Activated CD4-positive, alpha-beta memory T cell treated with anti-CD3 and anti-CD28 coated beads for 36 hours (primary cell): ENCODE results near the gene LYSMD4. TPM values are rescaled to one million over a fixed set of nuclear protein-coding genes. Genes with fewer than 3 reads are reported as not detected.

Experiments
- CTCF ChIA-PET: fragments of 350-600 bp; sonication (Branson Sonifier 250); formaldehyde crosslinking; loops from one replicate; lab custom pipeline; 2021; ENCODE audit warnings: antibody characterized with exemption, inconsistent platforms; lab: Charles Lee
- POLR2A ChIA-PET: fragments of 350-600 bp; sonication (Branson Sonifier 250); formaldehyde crosslinking; loops from one replicate; lab custom pipeline; 2021; ENCODE audit warnings: antibody characterized with exemption; lab: Charles Lee
- DNase-seq: peaks from one replicate; pipeline ENCODE4 v3.0.0-alpha.2; 2020
- H3K27ac Mint-ChIP-seq: one replicate; pipeline ENCODE4 v1.8.0; 2021; ENCODE audit warnings: mixed read lengths
- H3K27me3 Mint-ChIP-seq: one replicate; pipeline ENCODE4 v1.8.0; 2021; ENCODE audit warnings: mixed read lengths
- H3K36me3 Mint-ChIP-seq: one replicate; pipeline ENCODE4 v1.8.0; 2021; ENCODE audit warnings: mixed read lengths
- H3K4me1 Mint-ChIP-seq: one replicate; pipeline ENCODE4 v1.8.0; 2021; ENCODE audit warnings: low read depth, mixed read lengths
- H3K4me3 Mint-ChIP-seq: one replicate; pipeline ENCODE4 v1.8.0; 2021; ENCODE audit warnings: mild to moderate bottlenecking, mixed read lengths
- H3K9me3 Mint-ChIP-seq: one replicate; pipeline ENCODE4 v1.8.0; 2021; ENCODE audit warnings: mixed read lengths
- intact Hi-C: fragments of 100-400 bp; cut with micrococcal nuclease; formaldehyde crosslinking; loops from one replicate; pipeline ENCODE4 v1.15.1; 2023
- total RNA-seq, 2 experiments: library from RNA; stranded (reverse); gene quantifications; one replicate each; pipeline ENCODE4 v1.2.3, GENCODE V29; 2021

The LYSMD4 gene
- total RNA-seq, 2 experiments from 2014 or later: 5.2 to 7.6 TPM

DNA sequence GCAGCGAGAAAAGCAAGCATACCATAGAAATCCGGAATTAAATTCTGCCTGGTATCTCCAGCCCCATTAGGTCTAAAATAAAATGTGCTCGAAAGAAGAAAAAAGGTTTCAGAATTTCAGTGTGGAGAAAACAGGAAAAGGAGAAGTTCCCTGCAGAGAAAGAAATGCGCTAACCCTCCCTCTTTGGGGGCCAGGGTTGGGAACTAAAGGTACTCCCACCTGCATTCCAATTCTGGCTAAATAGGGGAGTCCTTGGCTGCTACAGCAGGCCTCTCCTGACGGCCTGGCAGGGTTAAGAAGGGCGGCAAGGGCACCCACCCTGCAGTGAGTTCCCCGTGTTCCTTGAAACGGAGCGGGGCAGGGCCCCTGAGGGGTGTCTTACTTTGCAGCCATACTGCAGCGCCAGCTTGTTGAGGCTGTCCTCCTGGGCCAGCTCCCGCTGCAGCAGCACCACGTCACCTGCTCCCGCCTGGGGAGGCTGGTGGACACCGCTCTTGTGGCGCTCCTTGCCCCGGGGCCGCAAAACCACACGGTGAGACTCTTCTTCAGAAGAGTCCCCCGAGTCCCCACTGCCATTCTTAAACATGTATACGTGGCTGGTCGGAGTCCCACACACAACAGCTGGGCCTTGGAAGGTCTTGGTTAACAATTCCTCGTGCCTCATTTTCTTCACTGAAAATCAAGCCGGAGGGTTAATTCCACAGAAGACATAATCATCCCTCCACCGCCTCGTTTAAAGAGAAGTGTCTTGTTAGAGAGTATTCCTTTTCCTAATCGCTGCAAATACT lies 1.7 kb downstream of the LYSMD4 start:
- POLR2A ChIA-PET: no interaction called here
- peak overlapping the region; percentile 73 for H3K4me3 Mint-ChIP-seq
- no peaks in the 10 kb centered on the region for H3K9me3 Mint-ChIP-seq
- H3K4me1 Mint-ChIP-seq: peaks cover 11% of the 10 kb centered on the region
- no peak overlapping the region for H3K27ac Mint-ChIP-seq
- no peak for DNase-seq
- intact Hi-C loops: loop anchor here (2.0 to 10.0 kb wide), 3 partner anchors 165 to 873 kb away; partner anchors contain the start of genes ASB7 and LINS1
- H3K27me3 Mint-ChIP-seq: no peaks in the 10 kb centered on the region
- peaks cover 3% of the 10 kb centered on the region for H3K36me3 Mint-ChIP-seq
- CTCF ChIA-PET: interaction anchor here (0.5 to 1.4 kb wide), 2 partner anchors 9 to 167 kb away, joined by 3 to 4 read pairs; no protein-coding TSS in a partner anchor

DNA sequence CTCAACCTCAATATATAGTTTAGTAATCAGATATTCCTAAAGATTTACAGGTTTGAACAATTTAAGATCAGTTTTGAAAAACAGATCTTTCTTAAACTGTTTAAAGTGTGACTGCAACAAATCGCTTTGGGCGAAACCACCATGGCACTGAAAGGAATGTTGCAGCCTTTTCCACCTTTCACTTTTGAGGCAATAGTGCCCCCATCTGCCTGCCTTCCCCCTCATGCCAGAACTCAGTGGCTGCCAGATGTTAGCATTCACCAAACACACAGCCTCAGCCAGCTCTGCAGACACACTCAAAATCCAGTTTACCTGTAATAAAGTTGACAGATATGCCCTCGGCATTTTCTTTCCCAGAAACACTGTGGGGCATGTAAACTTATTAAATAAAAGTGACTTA lies 3.3 kb downstream of the LYSMD4 start:
- Mint-ChIP-seq H3K4me3 (no peak overlapping the region), H3K36me3 (peaks cover 3% of the 10 kb centered on the region), H3K27me3 (no peaks in the 10 kb centered on the region), H3K4me1 (peaks cover 11% of the 10 kb centered on the region), H3K27ac (no peak overlapping the region), H3K9me3 (no peaks in the 10 kb centered on the region)
- intact Hi-C loops: loop anchor here (10.0 kb wide), 1 partner anchor 875 kb away; the partner anchor contains the start of genes ASB7 and LINS1
- ChIA-PET CTCF (interaction anchor here (0.7 to 1.6 kb wide), 5 partner anchors 11 to 457 kb away, joined by 3 to 5 read pairs (median 4); no protein-coding TSS in a partner anchor), POLR2A (no interaction called here)
- peak; percentile 27 for DNase-seq

DNA sequence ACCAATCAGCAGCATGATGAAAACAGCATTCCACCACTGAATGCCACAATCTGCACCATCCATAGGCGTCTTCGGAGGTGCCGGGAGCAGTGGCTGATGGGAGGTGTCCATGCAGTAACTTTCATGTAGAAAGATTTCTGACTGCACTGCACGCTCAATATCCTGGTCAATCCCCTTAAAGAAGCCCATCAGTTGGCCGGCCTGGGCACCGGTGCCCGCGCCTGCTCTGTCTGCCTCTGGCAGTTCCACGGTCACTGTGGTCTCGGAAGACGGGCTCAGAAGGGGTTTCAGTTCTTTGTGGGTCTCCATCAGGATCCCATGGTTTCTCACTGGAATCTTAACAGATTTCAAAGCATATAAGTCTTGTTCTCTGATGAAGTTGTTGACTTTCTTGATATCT lies 3.9 kb downstream of the LYSMD4 start:
- no peak overlapping the region for H3K4me3 Mint-ChIP-seq
- peaks cover 11% of the 10 kb centered on the region for H3K4me1 Mint-ChIP-seq
- DNase-seq: no peak
- no peak overlapping the region for H3K27ac Mint-ChIP-seq
- H3K9me3 Mint-ChIP-seq: no peaks in the 10 kb centered on the region
- peaks cover 3% of the 10 kb centered on the region for H3K36me3 Mint-ChIP-seq
- intact Hi-C loops: no loop called here
- ChIA-PET CTCF (interaction anchor here (0.7 to 1.6 kb wide), 4 partner anchors 25 to 457 kb away, joined by 3 to 5 read pairs (median 4); no protein-coding TSS in a partner anchor), POLR2A (no interaction called here)
- H3K27me3 Mint-ChIP-seq: no peaks in the 10 kb centered on the region

DNA sequence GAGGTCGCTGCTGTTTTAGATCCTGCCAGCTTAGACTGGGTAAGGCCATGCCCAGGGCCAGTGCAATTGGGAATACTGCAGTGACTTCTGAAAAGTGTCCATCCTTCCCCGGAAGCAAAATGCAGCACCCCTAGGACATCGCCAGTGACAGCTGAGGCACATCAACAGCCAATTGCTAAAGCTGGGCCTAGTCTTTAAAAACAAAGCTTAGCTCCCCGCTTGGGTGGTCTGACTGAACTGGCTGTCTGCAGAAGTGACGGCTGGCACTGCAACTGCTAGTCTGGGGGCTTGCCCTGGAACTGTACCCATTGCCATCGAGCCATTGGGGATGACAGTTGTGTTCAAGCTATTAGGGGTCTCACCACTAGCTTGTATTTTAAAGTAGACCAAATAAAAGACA lies 4.3 kb downstream of the LYSMD4 start:
- ChIA-PET CTCF (interaction anchor here (0.5 to 1.6 kb wide), 4 partner anchors 25 to 460 kb away, joined by 3 to 5 read pairs (median 4); no protein-coding TSS in a partner anchor), POLR2A (no interaction called here)
- H3K27ac Mint-ChIP-seq: no peak overlapping the region
- no peaks in the 10 kb centered on the region for H3K27me3 Mint-ChIP-seq
- peaks cover 3% of the 10 kb centered on the region for H3K36me3 Mint-ChIP-seq
- no peaks in the 10 kb centered on the region for H3K9me3 Mint-ChIP-seq
- no peak for DNase-seq
- intact Hi-C loops: no loop called here
- H3K4me3 Mint-ChIP-seq: no peak overlapping the region
- H3K4me1 Mint-ChIP-seq: peaks cover 11% of the 10 kb centered on the region

DNA sequence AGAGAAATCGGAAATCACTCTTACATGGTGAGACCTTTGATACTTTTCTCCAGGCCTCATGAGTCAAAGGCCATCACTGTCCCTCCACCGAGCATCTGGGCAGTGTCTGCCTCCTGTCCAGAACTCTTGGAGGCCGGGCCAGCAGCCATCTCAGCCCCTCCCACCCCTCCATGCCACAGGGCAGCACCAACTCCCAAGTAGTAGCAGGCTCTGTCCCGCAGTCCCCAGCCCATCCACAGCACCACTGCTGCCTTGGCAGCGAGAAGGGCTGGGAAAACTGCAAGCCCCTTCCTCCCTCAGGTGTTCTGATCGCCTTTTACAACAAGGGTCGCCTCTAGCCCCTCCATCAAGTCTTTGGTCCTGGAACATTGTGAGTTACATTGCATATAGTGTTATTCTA lies 5.5 kb downstream of the LYSMD4 start:
- no peak overlapping the region for H3K27ac Mint-ChIP-seq
- intact Hi-C loops: no loop called here
- no peaks in the 10 kb centered on the region for H3K27me3 Mint-ChIP-seq
- CTCF ChIA-PET: interaction anchor here (1.2 kb wide), 1 partner anchor 23 kb away, joined by 4 read pairs; no protein-coding TSS in a partner anchor
- peaks cover 3% of the 10 kb centered on the region for H3K36me3 Mint-ChIP-seq
- no peaks in the 10 kb centered on the region for H3K9me3 Mint-ChIP-seq
- POLR2A ChIA-PET: no interaction called here
- no peak for DNase-seq
- H3K4me1 Mint-ChIP-seq: peaks cover 8% of the 10 kb centered on the region
- H3K4me3 Mint-ChIP-seq: no peak overlapping the region

DNA sequence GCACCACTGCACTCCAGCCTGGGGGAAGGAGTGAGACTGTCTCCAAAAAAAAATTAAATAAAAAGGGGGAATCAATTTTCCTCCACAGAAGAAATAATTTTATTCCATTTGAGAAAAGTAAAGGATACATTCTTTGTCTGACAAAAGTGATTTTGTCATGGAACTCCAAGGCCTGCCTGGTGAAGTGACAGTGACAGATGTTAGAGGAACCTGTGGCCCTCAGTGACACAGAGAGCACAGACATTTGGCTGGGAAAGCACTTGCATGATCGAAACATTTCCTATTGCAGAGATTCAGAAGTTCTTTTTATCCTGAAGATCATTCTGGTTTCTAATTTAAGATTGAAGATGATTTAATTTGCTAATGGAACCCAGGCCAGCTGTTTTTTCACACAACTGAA lies 5.9 kb downstream of the LYSMD4 start:
- Mint-ChIP-seq H3K4me1 (peaks cover 5% of the 10 kb centered on the region), H3K36me3 (peaks cover 3% of the 10 kb centered on the region), H3K9me3 (no peaks in the 10 kb centered on the region), H3K27me3 (no peaks in the 10 kb centered on the region), H3K27ac (no peak overlapping the region), H3K4me3 (no peak overlapping the region)
- ChIA-PET CTCF (no interaction called here), POLR2A (no interaction called here)
- DNase-seq: no peak
- intact Hi-C loops: no loop called here

DNA sequence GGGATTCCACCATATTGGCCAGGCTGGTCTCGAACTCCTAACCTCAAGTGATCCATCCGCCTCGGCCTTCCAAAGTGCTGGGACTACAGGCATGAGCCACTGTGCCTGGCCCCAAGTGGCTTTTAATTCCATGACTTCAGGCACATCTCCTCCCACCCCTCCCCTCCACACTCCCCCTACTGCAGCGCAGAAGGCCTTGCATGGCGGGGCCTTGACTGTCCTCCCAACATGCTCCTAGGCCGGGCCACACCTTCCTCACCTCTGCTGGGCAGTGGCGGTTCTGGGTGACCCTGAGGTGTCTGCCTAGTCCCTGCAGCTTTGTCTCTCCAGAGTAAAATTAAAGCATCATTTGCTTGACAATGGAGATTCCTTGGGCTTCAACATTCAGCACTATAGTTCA lies 6.9 kb downstream of the LYSMD4 start:
- H3K4me1 Mint-ChIP-seq: peaks cover 3% of the 10 kb centered on the region
- no peak overlapping the region for H3K4me3 Mint-ChIP-seq
- ChIA-PET POLR2A (no interaction called here), CTCF (interaction anchor here (0.6 kb wide), 1 partner anchor 454 kb away, joined by 3 read pairs; no protein-coding TSS in a partner anchor)
- no peaks in the 10 kb centered on the region for H3K9me3 Mint-ChIP-seq
- H3K36me3 Mint-ChIP-seq: peaks cover 3% of the 10 kb centered on the region
- H3K27ac Mint-ChIP-seq: no peak overlapping the region
- no peaks in the 10 kb centered on the region for H3K27me3 Mint-ChIP-seq
- no peak for DNase-seq
- intact Hi-C loops: no loop called here

DNA sequence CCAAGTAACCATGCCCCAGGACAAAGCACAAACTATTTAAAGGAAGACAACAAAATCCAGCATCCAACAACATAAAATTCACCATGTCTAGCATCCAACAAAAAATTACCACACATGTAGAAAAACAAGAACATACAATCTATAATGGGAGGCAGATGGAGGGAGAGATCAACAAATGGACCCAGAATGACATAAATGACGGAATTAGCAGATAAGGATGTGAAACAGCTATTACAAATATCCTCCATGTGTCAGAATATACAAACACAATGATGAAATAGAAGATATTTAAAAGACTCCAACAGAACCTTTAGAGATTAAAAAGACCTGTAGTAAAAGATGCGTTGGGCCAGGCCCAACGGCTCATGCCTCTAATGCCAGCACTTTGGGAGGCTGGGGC lies 10.8 kb downstream of the LYSMD4 start:
- Mint-ChIP-seq H3K4me3 (no peak overlapping the region), H3K9me3 (no peaks in the 10 kb centered on the region), H3K36me3 (no peaks in the 10 kb centered on the region), H3K27ac (no peak overlapping the region), H3K27me3 (no peaks in the 10 kb centered on the region), H3K4me1 (peaks cover 39% of the 10 kb centered on the region)
- ChIA-PET CTCF (interaction anchor here (1.1 to 1.8 kb wide), 2 partner anchors 18 to 450 kb away, joined by 4 to 5 read pairs; no protein-coding TSS in a partner anchor), POLR2A (no interaction called here)
- no peak for DNase-seq
- intact Hi-C loops: no loop called here

DNA sequence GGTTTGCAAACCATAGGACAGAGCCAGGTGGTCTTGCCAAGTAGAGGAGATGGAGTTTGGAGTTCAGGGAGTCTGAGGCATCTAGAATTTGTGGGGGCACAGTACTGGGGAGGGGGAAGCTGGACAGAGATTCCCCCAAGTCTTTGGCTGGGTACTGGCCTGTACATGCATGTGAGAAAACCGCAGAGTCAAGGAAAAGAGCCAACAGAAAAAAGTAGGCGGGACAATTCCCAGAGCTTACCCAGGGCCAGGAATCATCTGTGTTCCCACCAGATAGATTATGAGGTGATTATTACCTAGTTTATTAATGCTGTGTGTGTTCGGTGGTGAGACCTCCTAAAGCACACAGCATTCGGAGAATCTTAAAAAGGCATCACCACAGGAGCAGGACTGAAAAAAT lies 11.3 kb downstream of the LYSMD4 start:
- intact Hi-C loops: no loop called here
- CTCF ChIA-PET: no interaction called here

DNA sequence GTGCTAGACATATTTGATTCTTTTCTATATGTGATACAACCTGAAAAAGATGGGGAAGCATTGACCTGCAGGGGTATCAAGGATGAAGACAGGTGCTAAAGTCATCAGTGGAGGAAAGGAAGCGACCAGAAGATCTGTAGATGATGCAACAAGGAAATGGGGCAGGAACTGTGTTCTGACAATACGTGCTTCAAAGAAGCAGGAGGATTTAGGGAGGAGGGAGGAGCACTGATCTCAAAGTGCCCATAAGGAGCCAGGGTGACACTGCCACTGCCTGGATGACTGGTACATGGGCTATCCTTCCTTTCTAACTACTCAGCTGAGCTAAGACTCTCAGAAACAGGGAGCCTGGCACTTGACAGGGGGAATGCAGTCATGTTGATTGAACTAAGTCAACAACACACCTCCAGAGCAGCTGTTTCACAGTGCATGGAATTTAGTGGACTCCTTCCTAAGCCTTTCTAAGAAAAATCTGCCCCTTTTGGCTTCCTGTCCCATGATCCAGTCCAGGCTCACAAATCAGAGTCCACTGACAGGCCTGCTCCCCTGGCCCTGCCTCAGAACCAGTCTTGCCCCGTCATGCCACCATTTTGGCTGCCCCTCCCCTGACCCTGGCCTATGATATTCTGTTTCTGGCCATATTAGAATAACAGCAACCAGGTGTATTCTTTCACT lies 12.0 kb downstream of the LYSMD4 start:
- H3K4me3 Mint-ChIP-seq: no peak overlapping the region
- peak overlapping the region; percentile 58 for H3K27ac Mint-ChIP-seq
- CTCF ChIA-PET: no interaction called here
- intact Hi-C loops: no loop called here
- POLR2A ChIA-PET: interaction anchor here (0.6 kb wide), 1 partner anchor 8 kb away, joined by 3 read pairs; no protein-coding TSS in a partner anchor
- no peaks in the 10 kb centered on the region for H3K36me3 Mint-ChIP-seq
- H3K4me1 Mint-ChIP-seq: peaks cover 40% of the 10 kb centered on the region
- DNase-seq: no peak
- H3K27me3 Mint-ChIP-seq: no peaks in the 10 kb centered on the region
- H3K9me3 Mint-ChIP-seq: no peaks in the 10 kb centered on the region

More for the DNA sequence above, 11.3 kb downstream of the LYSMD4 start:
- DNase-seq: no peak
- H3K4me1 Mint-ChIP-seq: peaks cover 40% of the 10 kb centered on the region
- H3K9me3 Mint-ChIP-seq: no peaks in the 10 kb centered on the region
- POLR2A ChIA-PET: interaction anchor here (0.6 kb wide), 1 partner anchor 9 kb away, joined by 3 read pairs; no protein-coding TSS in a partner anchor
- no peaks in the 10 kb centered on the region for H3K27me3 Mint-ChIP-seq
- H3K4me3 Mint-ChIP-seq: no peak overlapping the region
- H3K27ac Mint-ChIP-seq: no peak overlapping the region
- no peaks in the 10 kb centered on the region for H3K36me3 Mint-ChIP-seq

DNA sequence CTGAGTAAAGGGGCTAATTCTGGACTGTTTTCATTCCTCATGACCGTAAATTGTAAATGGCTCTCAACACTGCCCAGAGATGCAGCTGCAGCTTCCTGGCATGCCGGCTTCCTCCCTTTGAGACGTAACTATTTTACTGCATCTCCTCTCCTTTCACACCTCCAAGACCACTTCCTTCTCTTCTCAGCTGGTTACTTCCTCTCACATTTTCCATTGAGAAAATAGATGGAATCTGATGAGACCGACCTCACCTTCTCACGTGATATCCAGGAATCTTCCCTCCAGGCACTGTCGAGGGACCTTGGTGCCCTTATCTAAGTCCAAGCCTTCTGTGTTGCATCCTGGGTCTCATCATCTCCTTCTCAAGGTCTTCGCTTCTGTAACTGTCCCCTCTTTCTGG lies 12.7 kb downstream of the LYSMD4 start:
- intact Hi-C loops: loop anchor here (1.0 kb wide), 1 partner anchor 13 kb away; the partner anchor contains the start of gene LYSMD4
- Mint-ChIP-seq H3K27ac (peak overlapping the region; percentile 58), H3K4me1 (peaks cover 40% of the 10 kb centered on the region)

More for the DNA sequence above, 12.7 kb downstream of the LYSMD4 start:
- CTCF ChIA-PET: no interaction called here
- peak; percentile 36 for DNase-seq
- Mint-ChIP-seq H3K36me3 (peaks cover under 1% of the 10 kb centered on the region), H3K27me3 (no peaks in the 10 kb centered on the region), H3K4me3 (peak overlapping the region; percentile 35), H3K9me3 (no peaks in the 10 kb centered on the region)
- POLR2A ChIA-PET: no interaction called here
